T-cell (primary cell): Measurements from ENCODE around the gene EFCAB6. TPM values are rescaled to one million over a fixed set of nuclear protein-coding genes. Genes with fewer than 3 reads are reported as not detected.

ENCODE experiments used
- ATAC-seq, 4 experiments: fragments of 200-7000 bp in 3 of 4; fragments of 150-1000 bp in 1 of 4; cut with Tn5 transposase; replicated peaks in 1 of 4; 1 replicate in 3 of 4; 2 replicates in 1 of 4; pipeline ENCODE4 v1.10.0; 2021; ENCODE audit warnings: moderate library complexity in 3 of 4, mild to moderate bottlenecking in 2 of 4, moderate number of reproducible peaks in 1 of 4
- CTCF ChIA-PET, 2 donors: fragments of 300-600 bp; sonication (Branson Sonifier 250); formaldehyde crosslinking; loops; one replicate each; lab custom pipeline; 2022; ENCODE audit warnings: antibody characterized with exemption in 2 of 2; lab: Charles Lee
- POLR2A ChIA-PET, 2 donors: fragments of 300-600 bp; sonication (Branson Sonifier 250); formaldehyde crosslinking; loops; one replicate each; lab custom pipeline; 2022; ENCODE audit warnings: antibody characterized with exemption in 2 of 2; lab: Charles Lee
- DNase-seq, 35 experiments: peaks; one replicate each; pipeline versions ENCODE4 v3.0.0 to v3.0.0-alpha.2; 2013 to 2023
- H3K27ac ChIP-seq: one replicate; pipeline ENCODE4 v1.5.1; 2013; ENCODE audit warnings: low read length
- H3K27me3 ChIP-seq, 2 experiments: replicated peaks in 1 of 2; 1 replicate in 1 of 2; 2 replicates in 1 of 2; pipeline versions ENCODE4 v1.6.1 to v1.7.0; 2013; ENCODE audit warnings: low read length in 1 of 2, mixed read lengths in 1 of 2; ENCODE audit not compliant: control insufficient read depth in 2 of 2, insufficient read depth in 2 of 2; ENCODE audit errors: extremely low read depth in 1 of 2
- H3K36me3 ChIP-seq, 2 donors: 1 replicate in 1 of 2; 2 replicates in 1 of 2; pipeline versions ENCODE4 v1.6.1 to v1.7.0; 2013; ENCODE audit warnings: low read length in 1 of 2; ENCODE audit not compliant: control insufficient read depth in 2 of 2, insufficient read depth in 1 of 2; ENCODE audit errors: extremely low read depth in 1 of 2
- H3K4me1 ChIP-seq, 2 experiments: 1 replicate in 1 of 2; 2 replicates in 1 of 2; pipeline versions ENCODE4 v1.6.1 to v1.7.0; 2013; ENCODE audit warnings: low read length in 2 of 2, mixed read lengths in 1 of 2; ENCODE audit not compliant: insufficient read depth in 2 of 2, control insufficient read depth in 1 of 2; ENCODE audit errors: extremely low read depth in 1 of 2
- H3K4me3 ChIP-seq, 2 donors: 1 replicate in 1 of 2; 2 replicates in 1 of 2; pipeline versions ENCODE4 v1.5.1 to v1.7.0; 2013; ENCODE audit warnings: mild to moderate bottlenecking in 2 of 2, low read length in 1 of 2, moderate library complexity in 1 of 2; ENCODE audit not compliant: control insufficient read depth in 1 of 2; ENCODE audit errors: extremely low read depth in 1 of 2
- H3K9me3 ChIP-seq: 2 replicates; pipeline ENCODE4 v1.7.0; 2013
- H3K27ac Mint-ChIP-seq, 2 donors: one replicate each; pipeline ENCODE4 v1.8.0; 2020 to 2021; ENCODE audit warnings: mild to moderate bottlenecking in 2 of 2, mixed read lengths in 2 of 2
- H3K27me3 Mint-ChIP-seq, 2 donors: one replicate each; pipeline ENCODE4 v1.8.0; 2021 to 2022; ENCODE audit warnings: mixed read lengths in 2 of 2
- H3K36me3 Mint-ChIP-seq: one replicate; pipeline ENCODE4 v1.8.0; 2021; ENCODE audit warnings: mixed read lengths
- H3K4me1 Mint-ChIP-seq, 3 donors: one replicate each; pipeline ENCODE4 v1.8.0; 2020 to 2022; ENCODE audit warnings: mixed read lengths in 3 of 3, mild to moderate bottlenecking in 1 of 3
- H3K4me3 Mint-ChIP-seq, 3 donors: one replicate each; pipeline ENCODE4 v1.8.0; 2020 to 2022; ENCODE audit warnings: mild to moderate bottlenecking in 3 of 3, mixed read lengths in 3 of 3, moderate library complexity in 3 of 3
- H3K9me3 Mint-ChIP-seq, 3 donors: one replicate each; pipeline ENCODE4 v1.8.0; 2020 to 2022; ENCODE audit warnings: mixed read lengths in 3 of 3
- WGBS: methylation state at CpG from one replicate; pipeline ENCODE4 v1.1.5; 2013; ENCODE audit warnings: missing lambda C conversion rate; ENCODE audit not compliant: insufficient coverage; 5-methylcytosine and 5-hydroxymethylcytosine counted together
- total RNA-seq, 35 experiments: library from RNA in 6 of 35; stranded (reverse) in 6 of 35; fragments of 120-200 nt in 1 of 35; gene quantifications; one replicate each; pipeline versions ENCODE4 v1.2.1 to v1.2.4 and lab custom pipeline; 2013 to 2026

EFCAB6 gene
- total RNA-seq, 5 donors from 2014 or later (not counting 1 experiment from before 2014, with no cell fraction given), result 0.26 to 0.89 (median 0.53) TPM

GRCh38 chr22:43772831-43773230 lies 39.3 kb downstream of the EFCAB6 start:
- Mint-ChIP-seq H3K27ac (no peak overlapping the region), H3K4me3 (no peak overlapping the region), H3K9me3 (no peaks in the 10 kb centered on the region), H3K36me3 (no peaks in the 10 kb centered on the region), H3K4me1 (no peaks in the 10 kb centered on the region), H3K27me3 (peaks cover 6 to 14% of the 10 kb centered on the region in 2 donors)
- no peak for DNase-seq
- Histone ChIP-seq H3K27me3 (peaks cover 0 to 6% of the 10 kb centered on the region in 2 experiments), H3K4me1 (no peaks in the 10 kb centered on the region), H3K36me3 (no peaks in the 10 kb centered on the region), H3K27ac (no peak overlapping the region), H3K9me3 (no peaks in the 10 kb centered on the region), H3K4me3 (no peak overlapping the region)
- ChIA-PET POLR2A (no interaction called here), CTCF (no interaction called here)
- no peak for ATAC-seq
- no CpG with 5 or more reads among the region's 6 CpGs for WGBS

GRCh38 chr22:43755452-43755851 lies 56.7 kb downstream of the EFCAB6 start:
- 90% methylated on average over 2 of the region's 4 CpGs for WGBS
- POLR2A ChIA-PET, result no interaction called here
- no peak overlapping the region for H3K27ac Mint-ChIP-seq
- H3K36me3 ChIP-seq, result no peaks in the 10 kb centered on the region
- H3K4me1 ChIP-seq, result no peaks in the 10 kb centered on the region
- H3K4me1 Mint-ChIP-seq, result no peaks in the 10 kb centered on the region
- H3K9me3 ChIP-seq, result no peaks in the 10 kb centered on the region
- peaks cover 0 to 12% of the 10 kb centered on the region in 2 experiments for H3K27me3 ChIP-seq
- DNase-seq, result no peak
- no peak overlapping the region for H3K27ac ChIP-seq
- H3K9me3 Mint-ChIP-seq, result no peaks in the 10 kb centered on the region
- ATAC-seq, result no peak
- CTCF ChIA-PET, result no interaction called here
- H3K36me3 Mint-ChIP-seq, result no peaks in the 10 kb centered on the region
- no peak overlapping the region for H3K4me3 ChIP-seq
- H3K27me3 Mint-ChIP-seq, result peaks cover 21 to 22% of the 10 kb centered on the region in 2 donors
- no peak overlapping the region for H3K4me3 Mint-ChIP-seq

DNA sequence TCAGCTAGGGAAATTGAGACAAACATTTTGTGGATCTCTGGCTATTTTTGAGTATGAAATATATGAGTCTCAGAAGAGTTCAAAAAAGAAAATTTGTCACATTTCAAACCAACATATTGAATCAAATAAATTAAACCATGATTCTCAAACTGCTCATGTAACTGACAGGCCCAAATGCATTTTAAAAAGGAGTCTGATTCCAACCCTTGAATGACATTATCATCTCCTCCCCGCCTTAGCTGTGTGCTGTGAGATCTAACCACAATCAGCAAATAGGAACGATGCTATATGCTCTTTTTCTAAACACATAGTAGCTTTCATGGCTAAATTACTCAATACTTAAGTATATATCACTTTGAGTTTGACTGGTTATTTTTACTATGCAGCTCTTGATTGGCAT lies 57.1 kb downstream of the EFCAB6 start:
- no peak for DNase-seq
- Histone ChIP-seq H3K27ac (no peak overlapping the region), H3K9me3 (no peaks in the 10 kb centered on the region), H3K4me3 (no peak overlapping the region), H3K4me1 (no peaks in the 10 kb centered on the region), H3K36me3 (no peaks in the 10 kb centered on the region), H3K27me3 (peaks cover 0 to 12% of the 10 kb centered on the region in 2 experiments)
- ChIA-PET CTCF (no interaction called here), POLR2A (no interaction called here)
- ATAC-seq, result no peak
- peaks cover 19% of the 10 kb centered on the region in 2 donors for H3K27me3 Mint-ChIP-seq
- H3K9me3 Mint-ChIP-seq, result no peaks in the 10 kb centered on the region
- no peaks in the 10 kb centered on the region for H3K4me1 Mint-ChIP-seq
- H3K36me3 Mint-ChIP-seq, result no peaks in the 10 kb centered on the region
- WGBS, result no CpG with 5 or more reads among the region's 2 CpGs
- no peak overlapping the region for H3K27ac Mint-ChIP-seq
- H3K4me3 Mint-ChIP-seq, result no peak overlapping the region

- H3K4me1 ChIP-seq, result no peaks in the 10 kb centered on the region
- Mint-ChIP-seq H3K27ac (no peak overlapping the region), H3K4me3 (no peak overlapping the region), H3K27me3 (peaks cover 18 to 20% of the 10 kb centered on the region in 2 donors), H3K36me3 (no peaks in the 10 kb centered on the region), H3K9me3 (no peaks in the 10 kb centered on the region), H3K4me1 (no peaks in the 10 kb centered on the region)
- H3K4me3 ChIP-seq, result no peak overlapping the region
- ChIA-PET CTCF (no interaction called here), POLR2A (no interaction called here)
- no CpG with 5 or more reads among the region's 5 CpGs for WGBS
- no peak for DNase-seq
- no peaks in the 10 kb centered on the region for H3K9me3 ChIP-seq
- H3K36me3 ChIP-seq, result no peaks in the 10 kb centered on the region
- H3K27me3 ChIP-seq, result peaks cover 0 to 16% of the 10 kb centered on the region in 2 experiments
- H3K27ac ChIP-seq, result no peak overlapping the region
- ATAC-seq, result no peak
Observed at GRCh38 chr22:43754176-43754575, 57.9 kb downstream of the EFCAB6 start.

- Mint-ChIP-seq H3K4me1 (no peaks in the 10 kb centered on the region), H3K9me3 (no peaks in the 10 kb centered on the region), H3K4me3 (no peak overlapping the region), H3K27ac (no peak overlapping the region), H3K27me3 (peaks cover 16 to 20% of the 10 kb centered on the region in 2 donors), H3K36me3 (no peaks in the 10 kb centered on the region)
- no peaks in the 10 kb centered on the region for H3K36me3 ChIP-seq
- CTCF ChIA-PET, result no interaction called here
- H3K9me3 ChIP-seq, result no peaks in the 10 kb centered on the region
- POLR2A ChIA-PET, result no interaction called here
- H3K4me1 ChIP-seq, result no peaks in the 10 kb centered on the region
- DNase-seq, result no peak
- H3K27ac ChIP-seq, result no peak overlapping the region
- ATAC-seq, result no peak
- H3K4me3 ChIP-seq, result no peak overlapping the region
- H3K27me3 ChIP-seq, result peaks cover 0 to 17% of the 10 kb centered on the region in 2 experiments
- WGBS, result no CpG with 5 or more reads among the region's 2 CpGs
Observed at GRCh38 chr22:43753688-43754087, 58.4 kb downstream of the EFCAB6 start.

- no peak for DNase-seq
- peaks cover 18 to 30% of the 10 kb centered on the region in 2 donors for H3K27me3 Mint-ChIP-seq
- Histone ChIP-seq H3K36me3 (no peaks in the 10 kb centered on the region), H3K27ac (no peak overlapping the region), H3K4me3 (no peak overlapping the region), H3K27me3 (peaks cover 0 to 14% of the 10 kb centered on the region in 2 experiments), H3K9me3 (no peaks in the 10 kb centered on the region), H3K4me1 (no peaks in the 10 kb centered on the region)
- no peak for ATAC-seq
- WGBS, result 64% methylated on average over 2 of the region's 3 CpGs
- H3K4me1 Mint-ChIP-seq, result no peaks in the 10 kb centered on the region
- H3K9me3 Mint-ChIP-seq, result no peaks in the 10 kb centered on the region
- H3K27ac Mint-ChIP-seq, result no peak overlapping the region
- H3K36me3 Mint-ChIP-seq, result no peaks in the 10 kb centered on the region
- CTCF ChIA-PET, result no interaction called here
- no peak overlapping the region for H3K4me3 Mint-ChIP-seq
- POLR2A ChIA-PET, result no interaction called here
Observed at GRCh38 chr22:43750751-43751150, 61.4 kb downstream of the EFCAB6 start.

- no peaks in the 10 kb centered on the region for H3K9me3 ChIP-seq
- Mint-ChIP-seq H3K9me3 (no peaks in the 10 kb centered on the region), H3K4me1 (no peaks in the 10 kb centered on the region), H3K4me3 (no peak overlapping the region), H3K36me3 (no peaks in the 10 kb centered on the region), H3K27me3 (peaks cover 23 to 28% of the 10 kb centered on the region in 2 donors), H3K27ac (no peak overlapping the region)
- no peaks in the 10 kb centered on the region for H3K36me3 ChIP-seq
- DNase-seq (no peak), ATAC-seq (no peak)
- peaks cover 0 to 22% of the 10 kb centered on the region in 2 experiments for H3K27me3 ChIP-seq
- no peak overlapping the region for H3K27ac ChIP-seq
- H3K4me3 ChIP-seq, result no peak overlapping the region
- ChIA-PET CTCF (no interaction called here), POLR2A (no interaction called here)
- WGBS, result 88% methylated on average over 14 of the region's 15 CpGs
- H3K4me1 ChIP-seq, result no peaks in the 10 kb centered on the region
Observed at GRCh38 chr22:43749473-43749872, 62.6 kb downstream of the EFCAB6 start.
